Vagina (tissue), 2 donors: ENCODE results near the gene NKPD1.

Source experiments
- POLR2AphosphoS5 ChIP-seq, 2 donors: sonication (generic); formaldehyde crosslinking; IDR thresholded peaks; one replicate each; pipeline ENCODE4 v1.9.0; 2017; ENCODE audit warnings: antibody characterized with exemption in 2 of 2, mild to moderate bottlenecking in 2 of 2, low read depth in 1 of 2; ENCODE audit not compliant: insufficient read depth in 1 of 2
- TF ChIP-seq, protein P1 (sequence below), 3 experiments: fragments of 450-650 bp in 2 of 3; fragments of 200-600 bp in 1 of 3; sonication (generic) in 1 of 3; IDR thresholded peaks; one replicate each; pipeline ENCODE4 v1.5.1; 2017 to 2019; ENCODE audit warnings: antibody characterized with exemption in 3 of 3, mild to moderate bottlenecking in 2 of 3, moderate library complexity in 2 of 3

DNA sequence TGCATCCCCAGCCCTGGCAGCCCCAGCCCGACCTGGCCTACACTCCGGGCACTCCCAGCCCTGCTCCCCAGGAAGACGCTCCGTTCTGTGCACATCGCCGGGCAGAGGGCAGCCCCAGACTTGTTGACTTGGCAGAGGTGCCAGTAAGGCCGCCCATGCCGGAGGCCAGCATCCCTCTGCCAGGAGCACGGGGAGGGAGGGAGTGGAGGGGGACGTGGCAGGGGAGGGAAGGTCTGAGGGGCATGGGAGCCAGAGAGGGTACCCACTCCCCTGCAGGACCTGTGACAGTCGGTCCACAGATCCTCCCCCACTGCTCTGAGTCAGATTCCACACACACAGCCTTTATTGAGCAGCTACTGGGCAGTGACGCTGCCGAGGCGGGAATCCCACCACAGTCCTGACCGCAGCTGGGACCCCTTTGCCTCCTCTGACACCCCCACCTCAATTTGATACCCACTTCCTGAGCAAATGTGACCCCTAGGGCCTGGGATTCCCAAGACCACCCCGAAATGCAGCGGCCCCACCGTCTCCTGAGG lies 1.9 kb upstream of the NKPD1 start:
- TF ChIP-seq, protein P1, sequence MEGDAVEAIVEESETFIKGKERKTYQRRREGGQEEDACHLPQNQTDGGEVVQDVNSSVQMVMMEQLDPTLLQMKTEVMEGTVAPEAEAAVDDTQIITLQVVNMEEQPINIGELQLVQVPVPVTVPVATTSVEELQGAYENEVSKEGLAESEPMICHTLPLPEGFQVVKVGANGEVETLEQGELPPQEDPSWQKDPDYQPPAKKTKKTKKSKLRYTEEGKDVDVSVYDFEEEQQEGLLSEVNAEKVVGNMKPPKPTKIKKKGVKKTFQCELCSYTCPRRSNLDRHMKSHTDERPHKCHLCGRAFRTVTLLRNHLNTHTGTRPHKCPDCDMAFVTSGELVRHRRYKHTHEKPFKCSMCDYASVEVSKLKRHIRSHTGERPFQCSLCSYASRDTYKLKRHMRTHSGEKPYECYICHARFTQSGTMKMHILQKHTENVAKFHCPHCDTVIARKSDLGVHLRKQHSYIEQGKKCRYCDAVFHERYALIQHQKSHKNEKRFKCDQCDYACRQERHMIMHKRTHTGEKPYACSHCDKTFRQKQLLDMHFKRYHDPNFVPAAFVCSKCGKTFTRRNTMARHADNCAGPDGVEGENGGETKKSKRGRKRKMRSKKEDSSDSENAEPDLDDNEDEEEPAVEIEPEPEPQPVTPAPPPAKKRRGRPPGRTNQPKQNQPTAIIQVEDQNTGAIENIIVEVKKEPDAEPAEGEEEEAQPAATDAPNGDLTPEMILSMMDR (IDR thresholded peaks at IDR 0.05) = no peak
- TF ChIP-seq POLR2AphosphoS5 (IDR thresholded peaks at IDR 0.05; ENCODE audit: insufficient read depth in 1 of 2, low read depth in 1 of 2) = no peak
